Liver (tissue), 9 donors: ENCODE measurements around the gene OTOP2. TPM values are rescaled to one million over a fixed set of nuclear protein-coding genes. Genes with fewer than 3 reads are reported as not detected.

ENCODE experiments used
- DNase-seq: peaks from one replicate; pipeline ENCODE4 v3.0.0-alpha.2; 2017; ENCODE audit warnings: low spot score
- H3K27ac ChIP-seq, 2 donors: one replicate each; pipeline ENCODE4 v1.7.0; 2013; ENCODE audit warnings: inconsistent platforms in 2 of 2, low read length in 2 of 2, control low read depth in 1 of 2, low read depth in 1 of 2, mild to moderate bottlenecking in 1 of 2
- H3K27me3 ChIP-seq, 4 donors: one replicate each; pipeline versions ENCODE4 v1.6.1 to v1.7.0; 2013; ENCODE audit warnings: low read length in 3 of 4, inconsistent platforms in 1 of 4, mild to moderate bottlenecking in 1 of 4, moderate library complexity in 1 of 4; ENCODE audit not compliant: control insufficient read depth in 4 of 4, insufficient read depth in 4 of 4
- H3K36me3 ChIP-seq, 4 donors: one replicate each; pipeline versions ENCODE4 v1.6.1 to v1.7.0; 2013; ENCODE audit warnings: low read length in 3 of 4, mild to moderate bottlenecking in 3 of 4, low read depth in 1 of 4, moderate library complexity in 1 of 4; ENCODE audit not compliant: control insufficient read depth in 4 of 4, insufficient read depth in 3 of 4
- H3K4me1 ChIP-seq, 4 donors: one replicate each; pipeline versions ENCODE4 v1.6.1 to v1.7.0; 2013; ENCODE audit warnings: low read length in 3 of 4, mild to moderate bottlenecking in 3 of 4, moderate library complexity in 1 of 4; ENCODE audit not compliant: control insufficient read depth in 4 of 4, insufficient read depth in 4 of 4
- H3K4me3 ChIP-seq, 3 donors: one replicate each; pipeline versions ENCODE4 v1.6.1 to v1.7.0; 2013; ENCODE audit warnings: low read length in 3 of 3, control low read depth in 1 of 3, low read depth in 1 of 3, mild to moderate bottlenecking in 1 of 3
- H3K9ac ChIP-seq, 2 donors: one replicate each; pipeline ENCODE4 v1.7.0; 2013; ENCODE audit warnings: low read length in 2 of 2, mild to moderate bottlenecking in 2 of 2, moderate library complexity in 2 of 2, control low read depth in 1 of 2, low read depth in 1 of 2
- H3K9me3 ChIP-seq, 4 donors: one replicate each; pipeline versions ENCODE4 v1.6.1 to v1.7.0; 2013; ENCODE audit warnings: low read length in 3 of 4; ENCODE audit not compliant: control insufficient read depth in 4 of 4
- EGR1 ChIP-seq, 2 donors: IDR thresholded peaks; 2 replicates each; pipeline ENCODE4 v1.6.1; 2016 to 2018; ENCODE audit warnings: antibody characterized with exemption in 2 of 2, low read depth in 2 of 2
- FOXA1 ChIP-seq: IDR thresholded peaks from 2 replicates; pipeline ENCODE4 v1.6.1; 2016; ENCODE audit warnings: antibody characterized with exemption
- GABPA ChIP-seq, 2 donors: IDR thresholded peaks in 1 of 2; conservative IDR thresholded peaks in 1 of 2; 2 replicates each; pipeline ENCODE4 v1.6.1; 2016; ENCODE audit warnings: antibody characterized with exemption in 2 of 2, mild to moderate bottlenecking in 1 of 2, moderate library complexity in 1 of 2
- HNF4A ChIP-seq, 2 donors: conservative IDR thresholded peaks; 2 replicates each; pipeline ENCODE4 v1.6.1; 2016; ENCODE audit warnings: antibody characterized with exemption in 2 of 2, mild to moderate bottlenecking in 2 of 2
- HNF4G ChIP-seq: IDR thresholded peaks from 2 replicates; pipeline ENCODE4 v1.6.1; 2016; ENCODE audit warnings: antibody characterized with exemption
- JUND ChIP-seq, 2 donors: IDR thresholded peaks; 2 replicates each; pipeline ENCODE4 v1.6.1; 2016; ENCODE audit warnings: antibody characterized with exemption in 2 of 2
- NR2F2 ChIP-seq: IDR thresholded peaks from 2 replicates; pipeline ENCODE4 v1.6.1; 2016; ENCODE audit warnings: antibody characterized with exemption
- RAD21 ChIP-seq, 2 donors: IDR thresholded peaks; 2 replicates each; pipeline ENCODE4 v1.6.1; 2016; ENCODE audit warnings: antibody characterized with exemption in 2 of 2, mild to moderate bottlenecking in 2 of 2
- RXRA ChIP-seq, 2 donors: IDR thresholded peaks; 2 replicates each; pipeline ENCODE4 v1.6.1; 2017 to 2018; ENCODE audit warnings: antibody characterized with exemption in 2 of 2, mild to moderate bottlenecking in 1 of 2
- YY1 ChIP-seq: IDR thresholded peaks from 2 replicates; pipeline ENCODE4 v1.6.1; 2016; ENCODE audit warnings: antibody characterized with exemption, mild to moderate bottlenecking
- WGBS: extraction: QIAGEN DNeasy Blood & Tissue Kit; methylation state at CpG from one replicate; pipeline ENCODE4 v1.1.7; 2013; 5-methylcytosine and 5-hydroxymethylcytosine counted together
- polyA plus RNA-seq, 2 donors: library from polyadenylated mRNA; stranded (reverse) in 1 of 2; unstranded in 1 of 2; fragments of 200-250 nt in 1 of 2; fragments of >200 nt in 1 of 2; fragmentation: Nextera tagmentation in 1 of 2; extraction: Ambion mirVana in 1 of 2; gene quantifications; one replicate each; pipeline versions ENCODE4 v1.2.1 to v1.2.3, GENCODE V29; 2013 to 2015
- total RNA-seq, 2 donors: library from RNA; depleted of rRNA; stranded (reverse); fragments of >200 nt; gene quantifications; one replicate each; pipeline ENCODE4 v1.2.3, GENCODE V29; 2014
- TF ChIP-seq, protein P1 (sequence below): fragments of 150-350 bp; IDR thresholded peaks from 2 replicates; pipeline ENCODE4 v1.5.1; 2017; ENCODE audit warnings: improper control_type of control experiment, low read depth, low read length; ENCODE audit not compliant: missing input control
- TF ChIP-seq, protein P2 (sequence below): IDR thresholded peaks from 2 replicates; pipeline ENCODE4 v1.6.1; 2016; ENCODE audit warnings: antibody characterized with exemption
- TF ChIP-seq, protein P3 (sequence below): IDR thresholded peaks from 2 replicates; pipeline ENCODE4 v1.6.1; 2016; ENCODE audit warnings: antibody characterized with exemption
- TF ChIP-seq, protein P4 (sequence below): IDR thresholded peaks from 2 replicates; pipeline ENCODE4 v1.6.1; 2016; ENCODE audit warnings: antibody characterized with exemption
- TF ChIP-seq, protein P5 (sequence below): IDR thresholded peaks from 2 replicates; pipeline ENCODE4 v1.6.1; 2016; ENCODE audit warnings: antibody characterized with exemption, mild to moderate bottlenecking
- donor health status: healthy.
- donor health status: healthy.
- donor health status: healthy.
- donor health status: healthy.
- donor health status: healthy.

OTOP2 gene
- total and polyA plus RNA-seq, 4 donors, result not detected

DNA sequence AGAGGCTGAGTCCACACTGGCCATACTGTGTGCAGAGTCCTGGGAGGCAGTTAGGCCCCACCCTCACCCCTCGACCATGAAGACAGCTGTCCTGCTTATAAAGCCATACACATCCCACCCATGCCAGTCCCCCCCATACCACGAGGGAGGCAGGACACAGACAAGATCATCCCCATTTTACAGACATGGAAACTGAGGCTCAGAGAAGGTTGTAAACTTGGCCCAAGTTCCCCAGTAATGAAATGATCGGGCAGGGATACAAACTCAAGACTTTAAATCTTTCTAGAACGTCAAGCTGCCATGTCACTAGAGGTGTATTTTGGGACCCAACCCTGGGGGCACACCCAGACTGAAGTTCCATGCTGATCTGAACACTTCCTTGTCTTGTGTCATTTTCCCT is 32.0 kb downstream of the OTOP2 start:
- no peak overlapping the region for H3K27ac ChIP-seq

DNA sequence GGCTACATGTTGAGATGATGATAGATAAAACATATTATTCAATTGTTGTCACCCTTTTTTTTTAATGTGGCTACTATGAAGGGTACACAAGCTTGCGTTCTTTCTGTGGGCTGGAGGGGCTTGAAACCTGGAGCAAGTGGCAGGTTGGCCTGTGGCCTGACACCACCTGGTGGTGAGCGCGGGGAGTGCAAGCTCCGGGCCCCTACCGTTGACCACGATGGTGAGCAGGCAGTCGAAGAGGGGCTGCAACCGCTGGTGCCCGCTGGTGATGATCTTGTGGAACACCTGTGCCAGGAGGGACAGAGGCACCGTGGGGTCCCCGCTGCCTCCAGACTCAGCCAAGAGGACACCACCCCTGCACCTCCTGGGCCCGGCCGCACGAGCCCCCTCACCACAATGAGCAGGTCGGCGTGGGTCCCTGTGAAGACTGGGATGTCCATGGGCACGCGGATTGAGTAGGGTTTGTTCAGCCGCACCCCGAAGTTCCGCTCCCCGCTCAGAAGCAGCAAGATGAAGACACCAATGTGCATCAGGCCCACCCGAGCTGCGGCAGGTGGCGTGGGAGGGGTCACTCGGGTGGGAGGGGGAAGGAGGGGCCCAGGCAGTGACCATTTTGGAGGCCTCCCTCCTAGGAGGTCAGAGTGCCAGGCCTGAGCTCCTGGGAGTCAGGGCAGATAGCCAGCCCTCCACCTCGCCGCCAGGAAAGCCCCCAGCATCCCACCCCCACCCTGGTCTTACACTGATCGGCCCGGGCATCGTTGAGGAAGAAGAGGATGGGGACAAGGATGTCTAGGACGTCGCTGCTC is 34.1 kb downstream of the OTOP2 start:
- Histone ChIP-seq H3K9me3 (no peaks in the 10 kb centered on the region), H3K4me1 (peaks cover 0 to 3% (median 1%) of the 10 kb centered on the region in 4 donors), H3K27me3 (no peaks in the 10 kb centered on the region), H3K9ac (no peak overlapping the region), H3K4me3 (no peak overlapping the region), H3K36me3 (peaks cover 0 to 2% (median 1%) of the 10 kb centered on the region in 4 donors), H3K27ac (no peak overlapping the region)
- DNase-seq, result peak; percentile 90
- TF ChIP-seq, protein P1, sequence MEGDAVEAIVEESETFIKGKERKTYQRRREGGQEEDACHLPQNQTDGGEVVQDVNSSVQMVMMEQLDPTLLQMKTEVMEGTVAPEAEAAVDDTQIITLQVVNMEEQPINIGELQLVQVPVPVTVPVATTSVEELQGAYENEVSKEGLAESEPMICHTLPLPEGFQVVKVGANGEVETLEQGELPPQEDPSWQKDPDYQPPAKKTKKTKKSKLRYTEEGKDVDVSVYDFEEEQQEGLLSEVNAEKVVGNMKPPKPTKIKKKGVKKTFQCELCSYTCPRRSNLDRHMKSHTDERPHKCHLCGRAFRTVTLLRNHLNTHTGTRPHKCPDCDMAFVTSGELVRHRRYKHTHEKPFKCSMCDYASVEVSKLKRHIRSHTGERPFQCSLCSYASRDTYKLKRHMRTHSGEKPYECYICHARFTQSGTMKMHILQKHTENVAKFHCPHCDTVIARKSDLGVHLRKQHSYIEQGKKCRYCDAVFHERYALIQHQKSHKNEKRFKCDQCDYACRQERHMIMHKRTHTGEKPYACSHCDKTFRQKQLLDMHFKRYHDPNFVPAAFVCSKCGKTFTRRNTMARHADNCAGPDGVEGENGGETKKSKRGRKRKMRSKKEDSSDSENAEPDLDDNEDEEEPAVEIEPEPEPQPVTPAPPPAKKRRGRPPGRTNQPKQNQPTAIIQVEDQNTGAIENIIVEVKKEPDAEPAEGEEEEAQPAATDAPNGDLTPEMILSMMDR, result peak; percentile 88
- TF ChIP-seq RAD21 (IDR thresholded peaks at IDR 0.05), result peak; percentile 76 to 87
- TF ChIP-seq, protein P2, sequence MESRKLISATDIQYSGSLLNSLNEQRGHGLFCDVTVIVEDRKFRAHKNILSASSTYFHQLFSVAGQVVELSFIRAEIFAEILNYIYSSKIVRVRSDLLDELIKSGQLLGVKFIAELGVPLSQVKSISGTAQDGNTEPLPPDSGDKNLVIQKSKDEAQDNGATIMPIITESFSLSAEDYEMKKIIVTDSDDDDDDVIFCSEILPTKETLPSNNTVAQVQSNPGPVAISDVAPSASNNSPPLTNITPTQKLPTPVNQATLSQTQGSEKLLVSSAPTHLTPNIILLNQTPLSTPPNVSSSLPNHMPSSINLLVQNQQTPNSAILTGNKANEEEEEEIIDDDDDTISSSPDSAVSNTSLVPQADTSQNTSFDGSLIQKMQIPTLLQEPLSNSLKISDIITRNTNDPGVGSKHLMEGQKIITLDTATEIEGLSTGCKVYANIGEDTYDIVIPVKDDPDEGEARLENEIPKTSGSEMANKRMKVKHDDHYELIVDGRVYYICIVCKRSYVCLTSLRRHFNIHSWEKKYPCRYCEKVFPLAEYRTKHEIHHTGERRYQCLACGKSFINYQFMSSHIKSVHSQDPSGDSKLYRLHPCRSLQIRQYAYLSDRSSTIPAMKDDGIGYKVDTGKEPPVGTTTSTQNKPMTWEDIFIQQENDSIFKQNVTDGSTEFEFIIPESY, result no peak
- 41% methylated on average over 33 of the region's 33 CpGs for WGBS

More for the DNA sequence above, 32.0 kb downstream of the OTOP2 start:
- Histone ChIP-seq H3K4me3 (no peak overlapping the region), H3K9me3 (no peaks in the 10 kb centered on the region), H3K36me3 (peaks cover 0 to 2% (median 1%) of the 10 kb centered on the region in 4 donors), H3K4me1 (peaks cover 0 to 3% (median 1%) of the 10 kb centered on the region in 4 donors), H3K27me3 (no peaks in the 10 kb centered on the region), H3K9ac (no peak overlapping the region)
- WGBS, result 81% methylated on average over 4 of the region's 4 CpGs
- TF ChIP-seq FOXA1, result no peak
- TF ChIP-seq, protein P3, sequence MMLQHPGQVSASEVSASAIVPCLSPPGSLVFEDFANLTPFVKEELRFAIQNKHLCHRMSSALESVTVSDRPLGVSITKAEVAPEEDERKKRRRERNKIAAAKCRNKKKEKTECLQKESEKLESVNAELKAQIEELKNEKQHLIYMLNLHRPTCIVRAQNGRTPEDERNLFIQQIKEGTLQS, result no peak
- no peak for DNase-seq

DNA sequence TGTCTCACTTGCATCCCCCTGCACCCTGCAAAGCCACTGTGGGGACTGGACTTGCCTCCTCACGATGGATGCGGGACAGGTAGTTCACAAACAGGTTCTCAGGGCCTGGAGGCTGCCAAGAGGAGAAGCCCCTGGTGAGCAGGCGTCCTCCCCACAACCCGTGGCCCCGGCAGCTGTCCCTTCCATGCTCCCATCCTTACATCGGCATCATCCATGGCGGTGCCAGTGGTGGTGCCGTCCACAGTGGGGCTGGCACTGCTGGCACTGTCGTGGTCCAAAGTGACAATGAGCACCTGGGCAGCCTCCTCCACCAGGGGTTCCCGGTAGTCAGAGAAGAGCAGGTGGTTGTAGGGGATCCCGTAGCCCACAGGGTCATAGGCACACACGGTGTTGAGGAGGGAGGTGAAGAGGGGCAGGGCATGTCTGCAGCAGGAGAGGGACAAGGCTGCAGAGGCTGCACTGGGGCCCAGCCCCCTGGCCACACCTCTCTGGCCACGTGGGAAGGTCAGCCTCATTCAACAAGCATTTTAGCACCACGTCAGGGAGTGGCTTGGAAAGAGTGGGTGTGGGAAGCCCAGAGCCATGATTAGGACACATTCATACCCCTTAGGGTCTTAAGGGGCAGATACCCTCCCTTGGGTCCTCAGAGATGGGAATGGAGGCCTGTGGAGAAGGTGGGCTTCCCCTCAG is 35.9 kb downstream of the OTOP2 start:
- Histone ChIP-seq H3K9ac (no peak overlapping the region), H3K36me3 (peaks cover 0 to 2% (median 1%) of the 10 kb centered on the region in 4 donors), H3K4me3 (no peak overlapping the region), H3K27ac (no peak overlapping the region), H3K4me1 (peaks cover 0 to 3% (median 1%) of the 10 kb centered on the region in 4 donors), H3K9me3 (no peaks in the 10 kb centered on the region), H3K27me3 (no peaks in the 10 kb centered on the region)
- 67% methylated on average over 14 of the region's 14 CpGs for WGBS
- no peak for DNase-seq
- TF ChIP-seq, protein P4, sequence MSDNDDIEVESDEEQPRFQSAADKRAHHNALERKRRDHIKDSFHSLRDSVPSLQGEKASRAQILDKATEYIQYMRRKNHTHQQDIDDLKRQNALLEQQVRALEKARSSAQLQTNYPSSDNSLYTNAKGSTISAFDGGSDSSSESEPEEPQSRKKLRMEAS, result no peak
- TF ChIP-seq NR2F2, result no peak
- no peak for TF ChIP-seq FOXA1
- no peak for TF ChIP-seq HNF4G
- no peak for TF ChIP-seq JUND (IDR thresholded peaks at IDR 0.05)
- TF ChIP-seq, protein P5, sequence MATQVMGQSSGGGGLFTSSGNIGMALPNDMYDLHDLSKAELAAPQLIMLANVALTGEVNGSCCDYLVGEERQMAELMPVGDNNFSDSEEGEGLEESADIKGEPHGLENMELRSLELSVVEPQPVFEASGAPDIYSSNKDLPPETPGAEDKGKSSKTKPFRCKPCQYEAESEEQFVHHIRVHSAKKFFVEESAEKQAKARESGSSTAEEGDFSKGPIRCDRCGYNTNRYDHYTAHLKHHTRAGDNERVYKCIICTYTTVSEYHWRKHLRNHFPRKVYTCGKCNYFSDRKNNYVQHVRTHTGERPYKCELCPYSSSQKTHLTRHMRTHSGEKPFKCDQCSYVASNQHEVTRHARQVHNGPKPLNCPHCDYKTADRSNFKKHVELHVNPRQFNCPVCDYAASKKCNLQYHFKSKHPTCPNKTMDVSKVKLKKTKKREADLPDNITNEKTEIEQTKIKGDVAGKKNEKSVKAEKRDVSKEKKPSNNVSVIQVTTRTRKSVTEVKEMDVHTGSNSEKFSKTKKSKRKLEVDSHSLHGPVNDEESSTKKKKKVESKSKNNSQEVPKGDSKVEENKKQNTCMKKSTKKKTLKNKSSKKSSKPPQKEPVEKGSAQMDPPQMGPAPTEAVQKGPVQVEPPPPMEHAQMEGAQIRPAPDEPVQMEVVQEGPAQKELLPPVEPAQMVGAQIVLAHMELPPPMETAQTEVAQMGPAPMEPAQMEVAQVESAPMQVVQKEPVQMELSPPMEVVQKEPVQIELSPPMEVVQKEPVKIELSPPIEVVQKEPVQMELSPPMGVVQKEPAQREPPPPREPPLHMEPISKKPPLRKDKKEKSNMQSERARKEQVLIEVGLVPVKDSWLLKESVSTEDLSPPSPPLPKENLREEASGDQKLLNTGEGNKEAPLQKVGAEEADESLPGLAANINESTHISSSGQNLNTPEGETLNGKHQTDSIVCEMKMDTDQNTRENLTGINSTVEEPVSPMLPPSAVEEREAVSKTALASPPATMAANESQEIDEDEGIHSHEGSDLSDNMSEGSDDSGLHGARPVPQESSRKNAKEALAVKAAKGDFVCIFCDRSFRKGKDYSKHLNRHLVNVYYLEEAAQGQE, result no peak
- no peak for TF ChIP-seq RXRA (IDR thresholded peaks at IDR 0.05)
- TF ChIP-seq EGR1 (IDR thresholded peaks at IDR 0.05; ENCODE audit: low read depth in 2 of 2), result no peak
- no peak for TF ChIP-seq YY1
- TF ChIP-seq GABPA (IDR thresholded peaks at IDR 0.05 in 1 of 2, conservative IDR thresholded peaks at IDR 0.05 in 1 of 2), result no peak
- TF ChIP-seq HNF4A (conservative IDR thresholded peaks at IDR 0.05), result no peak
- TF ChIP-seq, protein P1, result no peak
